22Rv1 (cell line): Measurements from ENCODE around the gene RIT2.

Experiments used
- H3K27ac ChIP-seq: fragments of 450-650 bp; 2 replicates; pipeline ENCODE4 v1.5.1; 2017
- CTCF ChIP-seq: fragments of 450-650 bp; IDR thresholded peaks from 2 replicates; pipeline ENCODE4 v1.5.1; 2017; ENCODE audit warnings: mild to moderate bottlenecking
- ZFX ChIP-seq: fragments of 450-650 bp; IDR thresholded peaks from 2 replicates; pipeline ENCODE4 v1.6.1; 2017; ENCODE audit warnings: antibody characterized with exemption, borderline replicate concordance

The RIT2 gene

GRCh38 chr18:42828881-42829280 is 286.6 kb downstream of the RIT2 start:
- no peak for TF ChIP-seq ZFX
- no peak for TF ChIP-seq CTCF
- no peak overlapping the region for H3K27ac ChIP-seq

DNA sequence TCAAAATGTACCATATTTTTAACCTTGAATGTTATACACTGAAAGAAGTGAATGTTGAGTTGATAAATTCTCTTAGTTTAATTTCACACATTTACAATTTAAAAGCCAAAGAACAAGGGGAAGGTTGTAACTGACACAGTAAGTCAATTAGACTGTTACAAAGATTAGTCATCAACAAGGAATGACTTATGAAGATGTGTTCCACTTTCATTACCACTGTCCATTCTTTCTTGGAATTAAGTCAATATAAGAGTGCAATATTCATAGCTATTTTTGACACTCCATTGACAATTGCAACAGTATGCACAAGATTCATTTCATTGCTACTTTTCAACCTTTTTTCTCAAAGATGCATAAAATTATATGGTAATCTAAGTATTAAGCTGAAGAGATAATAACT is 291.3 kb downstream of the RIT2 start:
- TF ChIP-seq CTCF (no peak), ZFX (no peak)
- H3K27ac ChIP-seq: no peak overlapping the region

GRCh38 chr18:42822711-42823110 is 292.8 kb downstream of the RIT2 start:
- no peak overlapping the region for H3K27ac ChIP-seq
- TF ChIP-seq ZFX (no peak), CTCF (no peak)

DNA sequence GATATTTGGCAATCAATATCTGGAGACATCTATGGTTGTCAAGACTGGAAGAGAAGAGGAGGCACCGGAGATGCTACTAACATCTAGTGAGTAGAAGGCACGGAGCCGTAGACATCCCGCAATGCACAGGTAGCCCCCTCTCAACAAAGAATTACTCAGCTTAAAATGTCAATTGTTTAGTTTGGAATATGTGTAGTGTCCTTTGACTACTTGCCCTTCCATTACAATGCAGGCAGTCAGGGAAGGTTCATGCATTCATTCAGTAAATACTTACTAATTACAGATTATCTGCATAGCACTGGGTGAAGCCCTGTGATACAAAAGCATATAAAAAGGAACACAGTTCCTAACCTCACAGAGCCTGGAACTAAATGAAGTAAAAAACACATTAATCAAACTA is 294.0 kb downstream of the RIT2 start:
- H3K27ac ChIP-seq: no peak overlapping the region
- TF ChIP-seq ZFX: no peak
- TF ChIP-seq CTCF: no peak

- no peak overlapping the region for H3K27ac ChIP-seq
- TF ChIP-seq ZFX (no peak), CTCF (no peak)
Observed at GRCh38 chr18:42814618-42815017, 300.9 kb downstream of the RIT2 start.

DNA sequence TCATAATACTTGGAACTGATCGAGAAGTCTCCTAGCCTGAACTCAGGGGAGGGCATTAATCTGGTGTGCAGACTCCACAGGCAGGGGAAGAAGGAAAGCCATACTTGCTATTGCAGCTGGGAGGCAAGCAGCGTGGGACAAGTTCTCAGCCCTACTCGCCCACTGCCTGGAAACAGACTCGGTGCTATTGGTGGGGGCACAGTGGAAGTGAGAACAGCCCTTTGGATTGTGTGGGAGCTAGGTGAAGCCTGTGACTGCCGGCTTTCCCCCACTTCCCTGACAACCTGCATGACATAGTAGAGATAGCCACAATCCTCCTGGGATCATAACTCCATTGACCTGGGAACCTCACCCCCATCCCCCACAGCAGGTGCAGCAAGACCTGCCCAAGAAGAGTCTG is 301.3 kb downstream of the RIT2 start:
- no peak overlapping the region for H3K27ac ChIP-seq
- TF ChIP-seq ZFX: no peak
- TF ChIP-seq CTCF: no peak

GRCh38 chr18:42813570-42813969 is 301.9 kb downstream of the RIT2 start:
- no peak overlapping the region for H3K27ac ChIP-seq
- no peak for TF ChIP-seq ZFX
- TF ChIP-seq CTCF: no peak
